ENCODE results near the gene FAM216B. TPM values are rescaled to one million over a fixed set of nuclear protein-coding genes. Genes with fewer than 3 reads are reported as not detected.

FAM216B gene
- total and polyA plus RNA-seq, 2 donors (not counting 3 experiments of a cell fraction or from before 2014, with no cell fraction given) = not detected

GRCh38 chr13:42740753-42741152, 40.6 kb upstream of the FAM216B start:
- POLR2A ChIA-PET = no interaction called here
- CTCF ChIA-PET = interaction anchor here (0.9 to 1.5 kb wide), 3 partner anchors 10 to 407 kb away, joined by 3 read pairs; no protein-coding TSS in a partner anchor

More at GRCh38 chr13:42740753-42741152, 40.6 kb upstream of the FAM216B start:
- no peak for FAIRE-seq
- no peaks in the 10 kb centered on the region for H4K20me1 ChIP-seq (replicated peaks; ENCODE audit: control insufficient read depth, extremely low read depth, insufficient read depth, low read length)
- H3K4me3 ChIP-seq (replicated peaks in 1 of 3; ENCODE audit: insufficient read depth in 1 of 3, low read depth in 1 of 3, low read length in 3 of 3) = no peak overlapping the region
- TF ChIP-seq, protein P1, sequence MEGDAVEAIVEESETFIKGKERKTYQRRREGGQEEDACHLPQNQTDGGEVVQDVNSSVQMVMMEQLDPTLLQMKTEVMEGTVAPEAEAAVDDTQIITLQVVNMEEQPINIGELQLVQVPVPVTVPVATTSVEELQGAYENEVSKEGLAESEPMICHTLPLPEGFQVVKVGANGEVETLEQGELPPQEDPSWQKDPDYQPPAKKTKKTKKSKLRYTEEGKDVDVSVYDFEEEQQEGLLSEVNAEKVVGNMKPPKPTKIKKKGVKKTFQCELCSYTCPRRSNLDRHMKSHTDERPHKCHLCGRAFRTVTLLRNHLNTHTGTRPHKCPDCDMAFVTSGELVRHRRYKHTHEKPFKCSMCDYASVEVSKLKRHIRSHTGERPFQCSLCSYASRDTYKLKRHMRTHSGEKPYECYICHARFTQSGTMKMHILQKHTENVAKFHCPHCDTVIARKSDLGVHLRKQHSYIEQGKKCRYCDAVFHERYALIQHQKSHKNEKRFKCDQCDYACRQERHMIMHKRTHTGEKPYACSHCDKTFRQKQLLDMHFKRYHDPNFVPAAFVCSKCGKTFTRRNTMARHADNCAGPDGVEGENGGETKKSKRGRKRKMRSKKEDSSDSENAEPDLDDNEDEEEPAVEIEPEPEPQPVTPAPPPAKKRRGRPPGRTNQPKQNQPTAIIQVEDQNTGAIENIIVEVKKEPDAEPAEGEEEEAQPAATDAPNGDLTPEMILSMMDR (IDR thresholded peaks at IDR 0.05; ENCODE audit: extremely low read depth in 1 of 2, insufficient read depth in 1 of 2, low read depth in 1 of 2, low read length in 2 of 2) = no peak
- TF ChIP-seq GATA2 (IDR thresholded peaks at IDR 0.05; ENCODE audit: insufficient read depth, insufficient read length, low read depth, low read length) = no peak
- no peak for TF ChIP-seq POLR2A (IDR thresholded peaks at IDR 0.05; ENCODE audit: low read depth, low read length)
- TF ChIP-seq MAX (IDR thresholded peaks at IDR 0.05; ENCODE audit: insufficient read depth, insufficient read length) = no peak
- TF ChIP-seq EZH2 (IDR thresholded peaks at IDR 0.05; ENCODE audit: borderline replicate concordance, low read depth, low read length, severe bottlenecking) = no peak
- TF ChIP-seq MYC (IDR thresholded peaks at IDR 0.05; ENCODE audit: low read depth, low read length) = no peak
- no peak for TF ChIP-seq FOS (IDR thresholded peaks at IDR 0.05; ENCODE audit: borderline replicate concordance, insufficient read depth, low read length)
- no peak for TF ChIP-seq POLR2AphosphoS5 (IDR thresholded peaks at IDR 0.05; ENCODE audit: insufficient read depth, low read depth, low read length)
- TF ChIP-seq JUN (IDR thresholded peaks at IDR 0.05; ENCODE audit: borderline replicate concordance, insufficient read depth, insufficient read length, low read depth) = no peak
- dilution Hi-C loops (cut with MboI; ENCODE audit: extremely low pct_ligation_motif_present, low sequenced_read_pairs) (no loop called here), intact Hi-C loops (cut with micrococcal nuclease) (no loop called here)
- H3K9me1 ChIP-seq (replicated peaks; ENCODE audit: control insufficient read depth, extremely low read depth, insufficient read depth, low read length) = no peaks in the 10 kb centered on the region
- H2AFZ ChIP-seq (ENCODE audit: low read depth, low read length) = no peak overlapping the region
- no peak overlapping the region for H3K27ac ChIP-seq (ENCODE audit: insufficient read depth, low read depth, low read length)
- no peaks in the 10 kb centered on the region for H3K27me3 ChIP-seq (ENCODE audit: control insufficient read depth in 2 of 2, insufficient read depth in 2 of 2, low read length in 2 of 2)
- no peaks in the 10 kb centered on the region for H3K9me3 ChIP-seq (replicated peaks; ENCODE audit: control insufficient read depth, insufficient read depth, low read length)
- H3K9ac ChIP-seq (replicated peaks; ENCODE audit: extremely low read depth, insufficient read depth, low read length) = no peak overlapping the region
- no peaks in the 10 kb centered on the region for H3K36me3 ChIP-seq (ENCODE audit: control insufficient read depth in 2 of 2, extremely low read depth in 1 of 2, insufficient read depth in 2 of 2, low read length in 2 of 2)
- H3K4me1 ChIP-seq (ENCODE audit: control insufficient read depth, extremely low read depth, insufficient read depth, low read length) = no peaks in the 10 kb centered on the region
- H3K79me2 ChIP-seq (ENCODE audit: control insufficient read depth, insufficient read depth, low read length) = no peaks in the 10 kb centered on the region
- peak; percentile 49 for DNase-seq (ENCODE audit: low read depth, low spot score)
- no peak overlapping the region for H3K4me2 ChIP-seq (ENCODE audit: insufficient read depth, low read length)
- BruUV-seq (replicated peaks) = no TSS peak
